Measurements from ENCODE around the gene INF2. TPM values are rescaled to one million over a fixed set of nuclear protein-coding genes. Genes with fewer than 3 reads are reported as not detected.
"Not testable (repeated sequence)": the region's sequence is repeated elsewhere in the genome, so short reads cannot be mapped to it uniquely, and the experiment has no call there.

INF2 gene
- total RNA-seq, 1 donor from 2014 or later, result 130 TPM

GRCh38 chr14:104665657-104666522 is 23.5 kb upstream of the INF2 start:
- H3K27ac Mint-ChIP-seq (ENCODE audit: unreplicated experiment), result peak overlapping the region; percentile 70

DNA sequence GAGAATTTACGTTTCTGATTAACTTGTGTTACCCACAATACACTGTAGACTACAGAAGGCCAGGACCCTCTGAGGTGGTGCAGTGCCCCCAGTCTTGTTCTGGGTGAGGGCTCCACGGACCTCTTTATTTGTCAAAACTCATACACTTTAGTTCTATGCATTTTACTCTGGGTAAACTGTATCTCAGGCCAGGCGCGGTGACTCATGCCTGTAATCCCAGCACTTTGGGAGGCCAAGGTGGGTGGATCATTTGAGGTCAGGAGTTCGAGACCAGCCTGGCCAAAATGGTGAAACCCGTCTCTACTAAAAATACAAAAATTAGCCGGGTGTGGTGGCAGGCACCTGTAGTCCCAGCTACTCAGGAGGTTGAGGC is 22.9 kb upstream of the INF2 start:
- not testable (repeated sequence) for H3K4me3 Mint-ChIP-seq (ENCODE audit: unreplicated experiment)

More at GRCh38 chr14:104665657-104666522, 23.5 kb upstream of the INF2 start:
- H3K27me3 Mint-ChIP-seq (ENCODE audit: unreplicated experiment), result no peaks in the 10 kb centered on the region
- peak; percentile 59 for TF ChIP-seq CTCF (IDR thresholded peaks at IDR 0.05)
- H3K9me3 Mint-ChIP-seq (ENCODE audit: unreplicated experiment), result peaks cover 4% of the 10 kb centered on the region
- no peak overlapping the region for H3K4me3 Mint-ChIP-seq (ENCODE audit: unreplicated experiment)
- DNase-seq (ENCODE audit: extremely low spot score, unreplicated experiment), result peak; percentile 83
- peaks cover 2% of the 10 kb centered on the region for H3K36me3 Mint-ChIP-seq (ENCODE audit: unreplicated experiment)
- peaks cover 12% of the 10 kb centered on the region for H3K4me1 Mint-ChIP-seq (ENCODE audit: unreplicated experiment)

DNA sequence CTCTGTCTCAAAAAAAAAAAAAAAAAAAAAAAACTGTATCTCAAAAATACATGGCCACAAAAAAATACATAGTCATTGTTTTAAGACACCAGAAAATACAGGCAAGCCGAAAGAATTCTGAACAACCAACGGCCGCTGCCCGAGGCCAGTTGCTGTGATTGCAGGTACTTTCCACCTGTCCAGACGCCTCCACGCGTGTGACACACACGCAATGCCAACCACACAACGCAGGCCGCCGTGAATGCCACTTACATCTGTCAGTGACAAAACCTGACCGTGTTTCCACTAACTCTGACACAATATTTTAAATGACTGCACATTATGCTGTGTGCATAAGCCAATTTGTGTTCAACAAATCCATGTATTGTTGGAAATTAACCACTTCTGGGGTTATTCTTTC is 22.4 kb upstream of the INF2 start:
- no peaks in the 10 kb centered on the region for H3K27me3 Mint-ChIP-seq (ENCODE audit: unreplicated experiment)
- H3K36me3 Mint-ChIP-seq (ENCODE audit: unreplicated experiment), result no peaks in the 10 kb centered on the region
- H3K4me3 Mint-ChIP-seq (ENCODE audit: unreplicated experiment), result no peak overlapping the region
- no peak for TF ChIP-seq CTCF (IDR thresholded peaks at IDR 0.05)
- no peak overlapping the region for H3K27ac Mint-ChIP-seq (ENCODE audit: unreplicated experiment)
- H3K9me3 Mint-ChIP-seq (ENCODE audit: unreplicated experiment), result no peaks in the 10 kb centered on the region
- H3K4me1 Mint-ChIP-seq (ENCODE audit: unreplicated experiment), result peaks cover 12% of the 10 kb centered on the region
- DNase-seq (ENCODE audit: extremely low spot score, unreplicated experiment), result no peak

More for the DNA sequence above, 22.9 kb upstream of the INF2 start:
- not testable (repeated sequence) for DNase-seq (ENCODE audit: extremely low spot score, unreplicated experiment); H3K36me3 Mint-ChIP-seq (ENCODE audit: unreplicated experiment); H3K9me3 Mint-ChIP-seq (ENCODE audit: unreplicated experiment); H3K27me3 Mint-ChIP-seq (ENCODE audit: unreplicated experiment)
- Mint-ChIP-seq H3K4me1 (ENCODE audit: unreplicated experiment) (peaks cover 12% of the 10 kb centered on the region), H3K27ac (ENCODE audit: unreplicated experiment) (peak overlapping the region; percentile 20)

DNA sequence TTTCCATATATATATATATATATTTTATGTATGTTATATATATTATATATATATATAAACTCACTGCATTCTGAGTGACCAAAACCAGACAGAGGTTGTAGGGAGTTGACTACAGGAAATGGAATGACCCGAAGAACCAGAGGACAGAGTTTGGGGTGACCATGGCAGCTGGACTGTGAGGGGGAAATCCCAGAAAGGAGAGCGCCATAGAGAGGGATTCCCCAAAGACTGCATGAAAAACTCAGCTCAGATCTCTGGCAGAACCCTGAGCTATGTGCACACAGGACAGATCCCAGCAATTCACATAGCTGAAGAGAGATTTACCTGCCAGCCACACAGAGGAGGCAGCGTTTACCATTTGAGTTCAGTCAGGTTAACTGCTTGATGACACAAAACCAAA is 19.7 kb upstream of the INF2 start:
- H3K36me3 Mint-ChIP-seq (ENCODE audit: unreplicated experiment), result no peaks in the 10 kb centered on the region
- no peak for TF ChIP-seq CTCF (IDR thresholded peaks at IDR 0.05)
- DNase-seq (ENCODE audit: extremely low spot score, unreplicated experiment), result no peak
- H3K9me3 Mint-ChIP-seq (ENCODE audit: unreplicated experiment), result no peaks in the 10 kb centered on the region
- no peak overlapping the region for H3K4me3 Mint-ChIP-seq (ENCODE audit: unreplicated experiment)
- no peaks in the 10 kb centered on the region for H3K27me3 Mint-ChIP-seq (ENCODE audit: unreplicated experiment)
- peaks cover 15% of the 10 kb centered on the region for H3K4me1 Mint-ChIP-seq (ENCODE audit: unreplicated experiment)
- H3K27ac Mint-ChIP-seq (ENCODE audit: unreplicated experiment), result no peak overlapping the region

GRCh38 chr14:104671330-104671977 is 18.0 kb upstream of the INF2 start:
- not testable (repeated sequence) for H3K36me3 Mint-ChIP-seq (ENCODE audit: unreplicated experiment); H3K4me3 Mint-ChIP-seq (ENCODE audit: unreplicated experiment); H3K27me3 Mint-ChIP-seq (ENCODE audit: unreplicated experiment); H3K9me3 Mint-ChIP-seq (ENCODE audit: unreplicated experiment); H3K4me1 Mint-ChIP-seq (ENCODE audit: unreplicated experiment); DNase-seq (ENCODE audit: extremely low spot score, unreplicated experiment); H3K27ac Mint-ChIP-seq (ENCODE audit: unreplicated experiment)

GRCh38 chr14:104672119-104672518 is 17.3 kb upstream of the INF2 start:
- DNase-seq (ENCODE audit: extremely low spot score, unreplicated experiment); H3K27me3 Mint-ChIP-seq (ENCODE audit: unreplicated experiment): not testable (repeated sequence)

More at GRCh38 chr14:104672119-104672518, 17.3 kb upstream of the INF2 start:
- not testable (repeated sequence) for H3K4me3 Mint-ChIP-seq (ENCODE audit: unreplicated experiment); H3K27ac Mint-ChIP-seq (ENCODE audit: unreplicated experiment); H3K4me1 Mint-ChIP-seq (ENCODE audit: unreplicated experiment); H3K36me3 Mint-ChIP-seq (ENCODE audit: unreplicated experiment); H3K9me3 Mint-ChIP-seq (ENCODE audit: unreplicated experiment)

Measured in osteocyte (in vitro differentiated cells).